ENCODE results near the gene SAMD7.

DNA sequence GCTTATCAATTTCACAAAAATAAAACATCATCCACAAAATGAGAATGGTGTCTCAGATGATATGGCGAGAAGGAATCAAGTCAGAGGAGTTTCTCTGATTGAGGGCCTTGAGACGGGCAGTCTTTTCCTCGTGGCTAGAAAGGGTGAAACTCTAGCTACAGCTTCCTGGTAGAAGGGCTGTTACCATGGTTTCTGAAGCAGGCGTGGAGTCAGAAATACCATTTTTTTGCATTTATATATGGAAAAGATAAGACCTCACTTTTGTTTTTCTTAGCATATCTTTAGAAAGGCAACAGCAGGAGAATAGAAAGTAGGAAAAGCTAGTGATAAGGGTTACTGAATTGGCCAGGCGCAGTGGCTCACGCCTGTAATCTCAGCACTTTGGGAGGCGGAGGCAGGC is 17.3 kb upstream of the SAMD7 start:
- TF ChIP-seq SIN3A (IDR thresholded peaks at IDR 0.05; ENCODE audit: borderline replicate concordance, insufficient read depth, low read length) (no peak), POLR2AphosphoS5 (IDR thresholded peaks at IDR 0.05; ENCODE audit: low read depth, low read length) (no peak), TAF1 (IDR thresholded peaks at IDR 0.05; ENCODE audit: borderline replicate concordance, insufficient read depth, low read length) (no peak)
